Naive thymus-derived CD8-positive, alpha-beta T cell (primary cell): Measurements from ENCODE around the gene BABAM1. TPM values are rescaled to one million over a fixed set of nuclear protein-coding genes. Genes with fewer than 3 reads are reported as not detected.

Experiments
- ATAC-seq, 2 donors: fragments of 150-1000 bp; cut with Tn5 transposase in 1 of 2; sonication (Bioruptor Pico), chemical (Tn5 transposase) in 1 of 2; 1 replicate in 1 of 2; 2 replicates in 1 of 2; pipeline ENCODE4 v1.10.0; 2021; ENCODE audit warnings: mild to moderate bottlenecking in 2 of 2, moderate library complexity in 2 of 2
- POLR2A ChIA-PET: fragments of 350-600 bp; sonication (Branson Sonifier 250); formaldehyde crosslinking; loops from one replicate; lab custom pipeline; 2021; ENCODE audit warnings: antibody characterized with exemption; lab: Charles Lee
- DNase-seq, 10 donors: peaks; one replicate each; pipeline versions ENCODE4 v3.0.0 to v3.0.0-alpha.2; 2020 to 2022
- H3K27ac Mint-ChIP-seq, 10 donors: one replicate each; pipeline ENCODE4 v1.8.0; 2020 to 2022; ENCODE audit warnings: mild to moderate bottlenecking in 10 of 10, mixed read lengths in 10 of 10, moderate library complexity in 4 of 10, inconsistent platforms in 1 of 10
- H3K27me3 Mint-ChIP-seq, 5 donors: one replicate each; pipeline ENCODE4 v1.8.0; 2021 to 2022; ENCODE audit warnings: mixed read lengths in 5 of 5
- H3K36me3 Mint-ChIP-seq, 3 donors: one replicate each; pipeline ENCODE4 v1.8.0; 2020 to 2022; ENCODE audit warnings: mixed read lengths in 3 of 3, mild to moderate bottlenecking in 2 of 3, inconsistent platforms in 1 of 3
- H3K4me1 Mint-ChIP-seq, 4 donors: one replicate each; pipeline ENCODE4 v1.8.0; 2021 to 2022; ENCODE audit warnings: mixed read lengths in 4 of 4
- H3K4me3 Mint-ChIP-seq, 10 donors: one replicate each; pipeline ENCODE4 v1.8.0; 2020 to 2022; ENCODE audit warnings: mild to moderate bottlenecking in 10 of 10, mixed read lengths in 10 of 10, moderate library complexity in 6 of 10, inconsistent platforms in 1 of 10
- H3K9me3 Mint-ChIP-seq, 9 donors: one replicate each; pipeline ENCODE4 v1.8.0; 2020 to 2022; ENCODE audit warnings: mixed read lengths in 9 of 9, mild to moderate bottlenecking in 3 of 9, inconsistent platforms in 1 of 9, moderate library complexity in 1 of 9
- polyA plus RNA-seq, 3 donors: library from polyadenylated mRNA; unstranded; fragments of 300-500 nt; fragmentation: Illumina TruSeq; gene quantifications; one replicate each; pipeline ENCODE4 v1.2.3, GENCODE V29; 2021
- total RNA-seq, 8 experiments: library from RNA in 2 of 8; stranded (reverse) in 2 of 8; gene quantifications; one replicate each; pipeline ENCODE4 v1.2.3 and lab custom pipeline; 2021 to 2026

BABAM1 gene
- total and polyA plus RNA-seq, 5 experiments from 2014 or later = 102 to 106 (median 105) TPM

DNA sequence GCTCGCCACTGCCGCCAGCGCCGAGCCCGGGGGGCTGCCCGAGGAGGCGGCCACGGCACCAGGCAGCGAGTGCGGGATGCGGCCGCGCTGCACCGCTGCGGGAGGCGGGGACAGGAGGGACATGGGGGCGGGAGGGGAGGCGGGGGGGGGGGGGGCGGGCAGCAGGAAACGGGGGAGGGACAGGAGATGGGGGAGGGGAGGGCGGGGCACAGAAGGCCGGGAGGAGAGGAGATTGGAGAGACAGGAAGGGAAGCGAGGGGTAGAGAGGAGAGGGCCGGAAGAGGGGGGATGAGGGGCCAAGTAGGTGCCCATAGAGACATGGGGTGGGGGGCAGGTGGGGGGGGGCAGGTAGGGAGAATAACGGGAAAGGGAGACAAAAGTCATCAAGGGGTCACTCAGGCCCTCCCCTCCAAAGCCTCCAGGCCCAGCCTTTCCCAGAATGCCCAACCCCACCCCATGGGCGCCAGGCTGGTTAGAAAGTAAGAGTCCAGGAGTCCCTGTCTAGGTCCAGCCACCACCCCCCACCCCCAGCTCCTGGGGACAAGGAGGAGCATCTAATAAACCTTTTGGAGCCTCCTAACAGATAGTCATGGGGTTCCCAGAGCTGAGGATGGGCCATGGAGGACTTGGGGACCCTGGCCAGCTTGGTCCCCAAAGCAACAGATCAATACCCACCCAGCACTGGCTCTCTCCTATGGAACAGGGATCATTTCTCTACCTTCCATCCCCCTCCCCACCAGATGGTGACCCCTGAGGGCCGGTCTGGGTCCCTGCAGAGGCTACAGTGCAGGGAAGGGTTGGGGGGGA is 31.1 kb upstream of the BABAM1 start:
- Mint-ChIP-seq H3K27me3 (no peaks in the 10 kb centered on the region), H3K9me3 (no peaks in the 10 kb centered on the region), H3K4me1 (peaks cover 9 to 15% (median 14%) of the 10 kb centered on the region in 4 donors), H3K27ac (peak overlapping the region in 1 of 10 donors; percentile 36), H3K36me3 (peaks cover 0 to 7% (median 0%) of the 10 kb centered on the region in 3 donors), H3K4me3 (peak overlapping the region in 9 of 10 donors; percentile 22 to 88 (median 50))
- ATAC-seq = peak in 1 of 2 donors; percentile 46
- peak in 1 of 10 donors; percentile 23 for DNase-seq
- POLR2A ChIA-PET = interaction anchor here (0.6 to 2.6 kb wide), 11 partner anchors 9 to 180 kb away, joined by 3 to 30 read pairs (median 6); partner anchors contain the start of genes BABAM1, MYO9B, NR2F6 and OCEL1

- Mint-ChIP-seq H3K27ac (peak overlapping the region in 1 of 10 donors; percentile 65), H3K9me3 (no peaks in the 10 kb centered on the region), H3K4me3 (peak overlapping the region in 6 of 10 donors; percentile 3 to 78 (median 61)), H3K27me3 (no peaks in the 10 kb centered on the region), H3K4me1 (peaks cover 9 to 15% (median 14%) of the 10 kb centered on the region in 4 donors), H3K36me3 (peaks cover 0 to 5% (median 0%) of the 10 kb centered on the region in 3 donors)
- no peak for DNase-seq
- POLR2A ChIA-PET = interaction anchor here (1.0 to 1.9 kb wide), 2 partner anchors 53 to 181 kb away, joined by 3 to 24 read pairs; no protein-coding TSS in a partner anchor
- ATAC-seq = no peak
Measured at GRCh38 chr19:17236811-17237543, 30.3 kb upstream of the BABAM1 start.

GRCh38 chr19:17237747-17238706 is 29.2 kb upstream of the BABAM1 start:
- Mint-ChIP-seq H3K36me3 (no peaks in the 10 kb centered on the region), H3K27me3 (no peaks in the 10 kb centered on the region), H3K27ac (peak overlapping the region in 1 of 10 donors; percentile 11), H3K4me1 (peaks cover 9 to 19% (median 13%) of the 10 kb centered on the region in 4 donors), H3K4me3 (peak overlapping the region in 5 of 10 donors; percentile 26 to 75 (median 52)), H3K9me3 (no peaks in the 10 kb centered on the region)
- no peak for DNase-seq
- ATAC-seq = no peak
- POLR2A ChIA-PET = interaction anchor here (0.5 kb wide), 1 partner anchor 472 kb away, joined by 3 read pairs; no protein-coding TSS in a partner anchor

- no peak overlapping the region for H3K4me3 Mint-ChIP-seq
- no peaks in the 10 kb centered on the region for H3K9me3 Mint-ChIP-seq
- H3K27ac Mint-ChIP-seq = peak overlapping the region in 1 of 10 donors; percentile 32
- no peaks in the 10 kb centered on the region for H3K36me3 Mint-ChIP-seq
- no peak for ATAC-seq
- no peaks in the 10 kb centered on the region for H3K27me3 Mint-ChIP-seq
- peaks cover 0 to 6% (median 4%) of the 10 kb centered on the region in 4 donors for H3K4me1 Mint-ChIP-seq
- no peak for DNase-seq
- POLR2A ChIA-PET = interaction anchor here (0.5 kb wide), 1 partner anchor 119 kb away, joined by 3 read pairs; no protein-coding TSS in a partner anchor
Measured at GRCh38 chr19:17240062-17240752, 27.0 kb upstream of the BABAM1 start.

DNA sequence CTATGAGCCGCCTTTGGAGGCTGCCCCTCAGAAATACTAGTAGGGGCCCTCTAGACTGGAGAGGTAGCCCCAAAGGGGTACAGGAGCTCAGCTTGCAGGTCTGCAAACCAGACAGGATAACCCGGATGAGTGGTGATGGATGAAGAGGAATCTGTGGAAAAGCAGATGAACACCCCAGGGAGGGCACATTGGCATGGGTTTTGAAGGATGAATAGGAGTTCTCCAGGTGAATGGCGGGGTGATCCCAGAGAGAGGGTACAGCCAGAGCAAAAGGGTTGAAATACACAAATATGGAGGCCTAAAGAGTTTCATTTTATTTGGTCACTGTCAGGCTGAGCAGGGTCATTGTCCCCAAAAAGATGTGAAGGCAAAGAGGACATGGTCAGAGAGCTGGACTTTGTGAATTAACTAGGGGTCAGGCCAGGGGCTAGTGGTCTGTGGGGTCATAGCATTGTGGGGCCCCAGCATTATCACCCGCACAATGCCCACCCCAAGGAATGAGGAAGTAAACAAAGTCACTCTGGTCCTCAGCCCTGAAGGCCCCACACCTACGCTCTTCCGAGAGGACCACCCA is 26.3 kb upstream of the BABAM1 start:
- H3K9me3 Mint-ChIP-seq = no peaks in the 10 kb centered on the region
- no peaks in the 10 kb centered on the region for H3K27me3 Mint-ChIP-seq
- ATAC-seq (no peak), DNase-seq (no peak)
- H3K36me3 Mint-ChIP-seq = no peaks in the 10 kb centered on the region
- POLR2A ChIA-PET = interaction anchor here (0.5 kb wide), 1 partner anchor 118 kb away, joined by 3 read pairs; no protein-coding TSS in a partner anchor
- peaks cover 0 to 6% (median 4%) of the 10 kb centered on the region in 4 donors for H3K4me1 Mint-ChIP-seq
- H3K4me3 Mint-ChIP-seq = peak overlapping the region in 1 of 10 donors; percentile 14
- peak overlapping the region in 2 of 10 donors; percentile 32 to 76 for H3K27ac Mint-ChIP-seq

- peaks cover 4 to 20% (median 9%) of the 10 kb centered on the region in 4 donors for H3K4me1 Mint-ChIP-seq
- peak overlapping the region in 5 of 10 donors; percentile 19 to 86 (median 62) for H3K27ac Mint-ChIP-seq
- no peaks in the 10 kb centered on the region for H3K36me3 Mint-ChIP-seq
- H3K9me3 Mint-ChIP-seq = no peaks in the 10 kb centered on the region
- DNase-seq (no peak), ATAC-seq (no peak)
- H3K4me3 Mint-ChIP-seq = peak overlapping the region in 2 of 10 donors; percentile 42 to 78
- H3K27me3 Mint-ChIP-seq = peaks cover 0 to 4% (median 0%) of the 10 kb centered on the region in 5 donors
- POLR2A ChIA-PET = interaction anchor here (0.6 to 1.2 kb wide), 4 partner anchors 16 to 145 kb away, joined by 3 to 6 read pairs (median 4); partner anchors contain the start of genes BABAM1 and OCEL1
Measured at GRCh38 chr19:17242431-17243208, 24.6 kb upstream of the BABAM1 start.

- Mint-ChIP-seq H3K4me3 (peak overlapping the region in 9 of 10 donors; percentile 18 to 78 (median 37)), H3K36me3 (no peaks in the 10 kb centered on the region), H3K4me1 (peaks cover 4 to 20% (median 9%) of the 10 kb centered on the region in 4 donors), H3K9me3 (no peaks in the 10 kb centered on the region), H3K27me3 (peaks cover 0 to 4% (median 0%) of the 10 kb centered on the region in 5 donors), H3K27ac (peak overlapping the region in 3 of 10 donors; percentile 19 to 86 (median 62))
- DNase-seq (no peak), ATAC-seq (no peak)
- POLR2A ChIA-PET = interaction anchor here (1.0 to 1.2 kb wide), 3 partner anchors 17 to 60 kb away, joined by 3 to 6 read pairs (median 4); partner anchors contain the start of genes BABAM1 and OCEL1
Measured at GRCh38 chr19:17243211-17243829, 23.9 kb upstream of the BABAM1 start.

DNA sequence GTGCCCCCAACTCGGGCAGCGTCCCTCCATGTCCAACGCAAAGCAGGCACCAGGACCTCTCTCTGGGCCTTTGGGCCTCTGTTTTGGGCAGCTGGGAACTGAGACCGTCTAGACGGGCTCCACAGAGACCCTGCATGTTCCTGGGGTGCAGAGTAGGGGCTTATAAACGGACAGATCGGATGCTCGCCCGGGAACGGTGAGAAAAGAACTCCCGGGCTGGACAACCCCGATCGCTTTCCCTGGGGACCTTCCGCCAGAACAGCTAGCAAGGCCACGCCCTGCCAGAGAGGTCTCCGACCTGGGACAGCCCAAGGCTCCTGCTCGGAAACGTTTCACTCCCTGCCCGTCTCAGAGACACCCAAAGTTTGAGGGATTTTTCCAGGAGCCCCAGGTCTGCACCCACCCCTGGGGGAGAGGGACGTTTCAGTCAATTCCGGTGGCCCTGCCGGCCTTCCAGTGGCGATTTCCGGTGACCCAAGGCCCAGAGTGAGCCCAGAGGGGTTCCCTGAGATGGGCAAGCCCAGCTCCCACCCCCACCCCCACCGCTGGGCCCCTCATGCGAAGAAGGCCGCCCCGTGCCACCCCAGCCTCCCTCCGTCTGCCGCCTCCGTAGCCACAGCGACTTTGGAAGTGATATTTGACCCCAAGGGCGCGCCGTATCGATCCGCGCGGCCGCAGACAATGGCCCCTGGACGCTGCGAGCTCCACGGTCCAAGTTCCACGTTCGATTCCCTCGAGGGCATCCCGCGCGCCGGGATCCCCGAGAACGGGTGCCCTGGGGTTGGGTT is 23.2 kb upstream of the BABAM1 start:
- Mint-ChIP-seq H3K36me3 (no peaks in the 10 kb centered on the region), H3K27ac (no peak overlapping the region)

More for the DNA sequence above, 23.2 kb upstream of the BABAM1 start:
- POLR2A ChIA-PET = interaction anchor here (0.6 to 2.6 kb wide), 3 partner anchors 9 to 29 kb away, joined by 3 to 9 read pairs (median 3); partner anchors contain the start of genes OCEL1 and USE1
- peak overlapping the region; percentile 36 to 78 (median 61) for H3K4me3 Mint-ChIP-seq
- DNase-seq = no peak
- H3K27me3 Mint-ChIP-seq = peaks cover 0 to 4% (median 0%) of the 10 kb centered on the region in 5 donors
- no peaks in the 10 kb centered on the region for H3K9me3 Mint-ChIP-seq
- H3K4me1 Mint-ChIP-seq = peaks cover 4 to 20% (median 9%) of the 10 kb centered on the region in 4 donors
- no peak for ATAC-seq
